ENCODE measurements around the gene PLEKHA7. TPM values are rescaled to one million over a fixed set of nuclear protein-coding genes. Genes with fewer than 3 reads are reported as not detected.

PLEKHA7 gene
- total RNA-seq, 1 donor from 2014 or later: 9.5 TPM

GRCh38 chr11:16856022-16856471, 158.2 kb downstream of the PLEKHA7 start:
- Histone ChIP-seq H3K9me3 (no peaks in the 10 kb centered on the region), H3K4me1 (no peaks in the 10 kb centered on the region), H3K27me3 (no peaks in the 10 kb centered on the region), H3K4me3 (no peak overlapping the region), H3K36me3 (no peaks in the 10 kb centered on the region), H3K27ac (no peak overlapping the region)
- no peak for TF ChIP-seq CTCF (IDR thresholded peaks at IDR 0.05)
- intact Hi-C loops (cut with DNase I): no loop called here
- no peak for DNase-seq (ENCODE audit: low spot score in 2 of 2)

GRCh38 chr11:16854979-16855378, 159.2 kb downstream of the PLEKHA7 start:
- H3K27ac ChIP-seq: no peak overlapping the region
- no peak for TF ChIP-seq CTCF (IDR thresholded peaks at IDR 0.05)
- no peak overlapping the region for H3K4me3 ChIP-seq
- H3K27me3 ChIP-seq: no peaks in the 10 kb centered on the region
- no peaks in the 10 kb centered on the region for H3K36me3 ChIP-seq
- no peaks in the 10 kb centered on the region for H3K9me3 ChIP-seq
- no peaks in the 10 kb centered on the region for H3K4me1 ChIP-seq
- DNase-seq (ENCODE audit: low spot score in 2 of 2): no peak
- intact Hi-C loops (cut with DNase I): no loop called here

- intact Hi-C loops (cut with DNase I): no loop called here
- H3K27me3 ChIP-seq: no peaks in the 10 kb centered on the region
- TF ChIP-seq CTCF (IDR thresholded peaks at IDR 0.05): no peak
- H3K9me3 ChIP-seq: no peaks in the 10 kb centered on the region
- no peak overlapping the region for H3K4me3 ChIP-seq
- H3K4me1 ChIP-seq: no peaks in the 10 kb centered on the region
- no peak overlapping the region for H3K27ac ChIP-seq
- DNase-seq (ENCODE audit: low spot score in 2 of 2): no peak
- H3K36me3 ChIP-seq: no peaks in the 10 kb centered on the region
Measured at GRCh38 chr11:16853859-16854258, 160.4 kb downstream of the PLEKHA7 start.

- Histone ChIP-seq H3K27me3 (no peaks in the 10 kb centered on the region), H3K36me3 (no peaks in the 10 kb centered on the region), H3K9me3 (no peaks in the 10 kb centered on the region), H3K4me3 (no peak overlapping the region), H3K27ac (no peak overlapping the region), H3K4me1 (no peaks in the 10 kb centered on the region)
- intact Hi-C loops (cut with DNase I): no loop called here
- DNase-seq (ENCODE audit: low spot score in 2 of 2): no peak
- TF ChIP-seq CTCF (IDR thresholded peaks at IDR 0.05): no peak
Measured at GRCh38 chr11:16853266-16853665, 160.9 kb downstream of the PLEKHA7 start.

- no peaks in the 10 kb centered on the region for H3K36me3 ChIP-seq
- H3K4me3 ChIP-seq: no peak overlapping the region
- TF ChIP-seq CTCF (IDR thresholded peaks at IDR 0.05): no peak
- no peaks in the 10 kb centered on the region for H3K4me1 ChIP-seq
- no peak overlapping the region for H3K27ac ChIP-seq
- H3K27me3 ChIP-seq: no peaks in the 10 kb centered on the region
- no peaks in the 10 kb centered on the region for H3K9me3 ChIP-seq
- intact Hi-C loops (cut with DNase I): no loop called here
- DNase-seq (ENCODE audit: low spot score in 2 of 2): no peak
Measured at GRCh38 chr11:16846305-16846704, 167.9 kb downstream of the PLEKHA7 start.

- H3K36me3 ChIP-seq: peaks cover 0 to 6% of the 10 kb centered on the region in 2 donors
- no peak for TF ChIP-seq CTCF (IDR thresholded peaks at IDR 0.05)
- no peak overlapping the region for H3K27ac ChIP-seq
- H3K9me3 ChIP-seq: no peaks in the 10 kb centered on the region
- DNase-seq (ENCODE audit: low spot score in 2 of 2): no peak
- no peaks in the 10 kb centered on the region for H3K27me3 ChIP-seq
- H3K4me1 ChIP-seq: no peaks in the 10 kb centered on the region
- intact Hi-C loops (cut with DNase I): no loop called here
- H3K4me3 ChIP-seq: no peak overlapping the region
Measured at GRCh38 chr11:16844268-16844771, 169.9 kb downstream of the PLEKHA7 start.

Measured in ascending aorta (tissue), 2 donors.